Mammary epithelial cell (primary cell): ENCODE measurements around the gene L3MBTL3.

Experiments
- CTCF ChIP-seq, 2 donors: IDR thresholded peaks in 1 of 2; conservative IDR thresholded peaks in 1 of 2; 2 replicates each; pipeline ENCODE4 v1.5.1; 2011 to 2012; ENCODE audit warnings: inconsistent platforms in 2 of 2, low read length in 2 of 2, mild to moderate bottlenecking in 2 of 2, control low read depth in 1 of 2, low read depth in 1 of 2; ENCODE audit not compliant: insufficient read depth in 1 of 2; ENCODE audit errors: extremely low read depth in 1 of 2
- EZH2 ChIP-seq: IDR thresholded peaks from 2 replicates; pipeline ENCODE4 v1.6.1; 2012; ENCODE audit warnings: low read length, inconsistent platforms, borderline replicate concordance

- TF ChIP-seq CTCF (conservative IDR thresholded peaks at IDR 0.05 in 1 of 2, IDR thresholded peaks at IDR 0.05 in 1 of 2; ENCODE audit: extremely low read depth in 1 of 2, insufficient read depth in 1 of 2, low read depth in 1 of 2, low read length in 2 of 2): no peak
- TF ChIP-seq EZH2: no peak
These were observed 9.2 kb upstream of the L3MBTL3 start for GRCh38 chr6:130009146-130009545.
